ENCODE measurements around the gene MYH11.
"Not testable (repeated sequence)": the region's sequence is repeated elsewhere in the genome, so short reads cannot be mapped to it uniquely, and the experiment has no call there.

Gene MYH11

GRCh38 chr16:15846510-15846909 is 10.3 kb downstream of the MYH11 start:
- H3K4me3 ChIP-seq (replicated peaks in 1 of 2; ENCODE audit: low read depth in 2 of 2, low read length in 2 of 2): no peak overlapping the region
- DNase-seq (ENCODE audit: low read depth in 2 of 2): no peak
- no peak for TF ChIP-seq CTCF (IDR thresholded peaks at IDR 0.05; ENCODE audit: low read depth, low read length)

- DNase-seq (ENCODE audit: low read depth in 2 of 2): no peak
- no peak for TF ChIP-seq CTCF (IDR thresholded peaks at IDR 0.05; ENCODE audit: low read depth, low read length)
- no peak overlapping the region for H3K4me3 ChIP-seq (replicated peaks in 1 of 2; ENCODE audit: low read depth in 2 of 2, low read length in 2 of 2)
Observed at GRCh38 chr16:15843635-15844279, 13.1 kb downstream of the MYH11 start.

- H3K4me3 ChIP-seq (replicated peaks in 1 of 2; ENCODE audit: low read depth in 2 of 2, low read length in 2 of 2); DNase-seq (ENCODE audit: low read depth in 2 of 2): not testable (repeated sequence)
Observed at GRCh38 chr16:15839204-15839603, 17.6 kb downstream of the MYH11 start.

- H3K4me3 ChIP-seq (replicated peaks in 1 of 2; ENCODE audit: low read depth in 2 of 2, low read length in 2 of 2): no peak overlapping the region
- TF ChIP-seq CTCF (IDR thresholded peaks at IDR 0.05; ENCODE audit: low read depth, low read length): no peak
- DNase-seq (ENCODE audit: low read depth in 2 of 2): no peak
Observed at GRCh38 chr16:15837761-15838160, 19.1 kb downstream of the MYH11 start.

GRCh38 chr16:15836965-15837611 is 19.7 kb downstream of the MYH11 start:
- no peak for DNase-seq (ENCODE audit: low read depth in 2 of 2)
- no peak for TF ChIP-seq CTCF (IDR thresholded peaks at IDR 0.05; ENCODE audit: low read depth, low read length)
- H3K4me3 ChIP-seq (replicated peaks in 1 of 2; ENCODE audit: low read depth in 2 of 2, low read length in 2 of 2): no peak overlapping the region

GRCh38 chr16:15836074-15836473 is 20.8 kb downstream of the MYH11 start:
- no peak for DNase-seq (ENCODE audit: low read depth in 2 of 2)
- no peak for TF ChIP-seq CTCF (IDR thresholded peaks at IDR 0.05; ENCODE audit: low read depth, low read length)
- H3K4me3 ChIP-seq (replicated peaks in 1 of 2; ENCODE audit: low read depth in 2 of 2, low read length in 2 of 2): no peak overlapping the region

GRCh38 chr16:15835136-15835878 is 21.5 kb downstream of the MYH11 start:
- no peak for DNase-seq (ENCODE audit: low read depth in 2 of 2)
- no peak overlapping the region for H3K4me3 ChIP-seq (replicated peaks in 1 of 2; ENCODE audit: low read depth in 2 of 2, low read length in 2 of 2)
- TF ChIP-seq CTCF (IDR thresholded peaks at IDR 0.05; ENCODE audit: low read depth, low read length): no peak
